Medulla oblongata (tissue), 1 donor: Measurements from ENCODE around the gene RAB11FIP3.
"Not testable (repeated sequence)": the region's sequence is repeated elsewhere in the genome, so short reads cannot be mapped to it uniquely, and the experiment has no call there.

Source experiments
- DNase-seq: peaks from one replicate; pipeline ENCODE4 v3.0.0-alpha.2; 2015; ENCODE audit errors: extremely low spot score

Gene RAB11FIP3, protein sequence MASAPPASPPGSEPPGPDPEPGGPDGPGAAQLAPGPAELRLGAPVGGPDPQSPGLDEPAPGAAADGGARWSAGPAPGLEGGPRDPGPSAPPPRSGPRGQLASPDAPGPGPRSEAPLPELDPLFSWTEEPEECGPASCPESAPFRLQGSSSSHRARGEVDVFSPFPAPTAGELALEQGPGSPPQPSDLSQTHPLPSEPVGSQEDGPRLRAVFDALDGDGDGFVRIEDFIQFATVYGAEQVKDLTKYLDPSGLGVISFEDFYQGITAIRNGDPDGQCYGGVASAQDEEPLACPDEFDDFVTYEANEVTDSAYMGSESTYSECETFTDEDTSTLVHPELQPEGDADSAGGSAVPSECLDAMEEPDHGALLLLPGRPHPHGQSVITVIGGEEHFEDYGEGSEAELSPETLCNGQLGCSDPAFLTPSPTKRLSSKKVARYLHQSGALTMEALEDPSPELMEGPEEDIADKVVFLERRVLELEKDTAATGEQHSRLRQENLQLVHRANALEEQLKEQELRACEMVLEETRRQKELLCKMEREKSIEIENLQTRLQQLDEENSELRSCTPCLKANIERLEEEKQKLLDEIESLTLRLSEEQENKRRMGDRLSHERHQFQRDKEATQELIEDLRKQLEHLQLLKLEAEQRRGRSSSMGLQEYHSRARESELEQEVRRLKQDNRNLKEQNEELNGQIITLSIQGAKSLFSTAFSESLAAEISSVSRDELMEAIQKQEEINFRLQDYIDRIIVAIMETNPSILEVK

DNA sequence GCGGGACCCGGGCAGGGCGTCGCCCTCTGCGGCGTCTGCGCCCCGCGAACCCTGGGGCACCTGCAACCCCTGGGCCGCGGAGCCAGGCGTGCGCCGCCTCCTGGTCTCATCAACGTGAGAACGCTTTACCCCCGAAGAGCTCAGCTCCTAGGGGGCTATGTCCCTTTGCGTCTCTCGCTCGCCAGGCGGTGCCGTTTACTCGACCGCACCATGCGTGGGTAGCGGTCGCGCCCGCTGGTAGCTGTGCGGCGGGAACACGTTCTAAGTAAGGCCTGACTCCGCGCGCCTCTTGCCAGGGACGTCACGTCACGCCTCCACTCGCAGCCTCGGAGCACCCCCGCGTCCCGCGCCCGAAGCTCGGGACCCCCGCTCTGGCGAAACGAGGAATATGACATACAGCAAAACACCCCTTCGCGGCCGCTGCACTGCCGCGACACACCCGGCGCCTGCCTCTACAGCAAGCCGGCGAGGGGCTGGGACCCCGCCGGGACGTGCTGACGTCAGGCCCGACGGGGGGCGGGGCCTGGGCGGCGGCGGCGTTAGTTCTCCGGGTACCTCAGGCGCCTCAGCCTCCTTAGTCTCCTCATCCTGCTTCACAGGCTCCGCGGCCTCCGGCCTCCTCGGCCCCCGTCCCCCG lies at the start of gene RAB11FIP3:
Gene RAB11FIP3 (plus strand): TSS at position 568 of the 637 bp plus-strand sequence. CDS start 358 bp downstream, outside the sequence.
- DNase-seq, result peak; percentile 79

DNA sequence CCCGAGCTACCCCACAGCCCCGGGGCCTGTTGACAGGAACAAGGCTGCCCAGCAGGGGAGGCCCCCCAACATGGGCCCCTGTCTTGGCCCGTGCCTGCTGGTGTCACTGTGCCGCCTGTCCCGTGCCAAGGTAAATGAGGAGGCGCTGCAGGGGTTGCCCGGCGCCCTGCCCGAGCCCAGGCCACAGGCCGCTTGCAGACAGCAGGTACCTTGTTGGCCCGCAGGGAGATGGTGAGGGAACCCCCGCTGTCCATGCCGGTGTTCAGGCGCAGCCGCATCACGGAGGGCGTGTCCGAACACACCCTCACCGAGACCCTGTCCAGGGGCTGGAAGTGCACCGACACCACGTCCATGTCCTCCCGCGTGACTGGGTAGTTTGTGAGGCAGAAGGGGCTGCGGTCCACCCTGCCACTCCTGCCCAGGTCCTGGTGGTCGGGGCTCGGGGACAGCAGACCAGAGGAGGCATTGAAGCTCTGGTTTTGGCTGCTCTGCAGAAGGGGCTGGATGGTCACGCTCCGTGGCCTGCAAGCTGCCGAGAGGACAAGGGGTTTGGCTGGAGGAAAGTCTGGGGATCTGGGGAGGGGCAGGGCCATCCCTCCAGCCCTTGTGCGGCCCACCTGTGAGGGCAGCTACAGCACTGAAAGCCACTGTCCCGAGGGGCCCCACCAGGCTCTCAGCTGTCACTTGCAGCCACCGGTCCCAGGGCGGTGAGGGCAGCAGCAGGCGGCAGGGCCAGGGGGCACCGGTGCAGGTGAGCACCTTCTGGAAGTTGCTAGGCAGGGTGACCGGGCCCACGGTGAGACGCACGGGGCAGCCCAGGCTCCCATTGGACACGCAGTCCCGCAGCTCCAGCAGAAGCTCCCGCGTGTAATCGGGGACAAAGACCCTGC lies 49.3 kb upstream of the RAB11FIP3 start:
- DNase-seq, result no peak

GRCh38 chr16:376817-377418 lies 48.5 kb upstream of the RAB11FIP3 start:
- DNase-seq, result no peak

- no peak for DNase-seq
Observed at GRCh38 chr16:377419-377951, 48.0 kb upstream of the RAB11FIP3 start.

DNA sequence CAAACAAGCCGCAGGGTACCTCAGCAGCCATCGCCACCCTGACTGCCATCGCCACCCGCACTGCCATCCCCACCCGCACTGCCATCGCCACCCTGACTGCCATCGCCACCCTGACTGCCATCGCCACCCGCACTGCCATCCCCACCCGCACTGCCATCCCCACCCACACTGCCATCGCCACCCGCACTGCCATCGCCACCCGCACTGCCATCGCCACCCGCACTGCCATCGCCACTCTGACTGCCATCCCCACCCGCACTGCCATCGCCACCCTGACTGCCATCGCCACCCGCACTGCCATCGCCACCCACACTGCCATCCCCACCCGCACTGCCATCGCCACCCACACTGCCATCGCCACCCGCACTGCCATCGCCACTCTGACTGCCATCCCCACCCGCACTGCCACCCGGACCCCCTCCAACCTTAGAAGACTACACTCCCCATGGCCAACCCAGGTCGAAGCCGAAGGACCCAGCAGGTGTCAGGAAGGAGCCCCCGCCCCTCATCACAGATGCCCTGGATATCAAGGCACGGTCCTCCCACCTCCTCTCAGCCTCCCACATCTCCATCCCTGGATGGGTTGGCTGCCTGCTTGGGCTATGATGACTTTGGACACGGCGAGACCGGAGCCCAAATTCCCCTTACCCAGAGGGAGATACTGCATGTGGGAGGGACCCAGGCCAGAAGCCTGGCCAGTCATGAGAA lies 47.2 kb upstream of the RAB11FIP3 start:
- DNase-seq, result not testable (repeated sequence)

GRCh38 chr16:378821-379182 lies 46.6 kb upstream of the RAB11FIP3 start:
- DNase-seq, result no peak

GRCh38 chr16:379183-379960 lies 46.1 kb upstream of the RAB11FIP3 start:
- no peak for DNase-seq

DNA sequence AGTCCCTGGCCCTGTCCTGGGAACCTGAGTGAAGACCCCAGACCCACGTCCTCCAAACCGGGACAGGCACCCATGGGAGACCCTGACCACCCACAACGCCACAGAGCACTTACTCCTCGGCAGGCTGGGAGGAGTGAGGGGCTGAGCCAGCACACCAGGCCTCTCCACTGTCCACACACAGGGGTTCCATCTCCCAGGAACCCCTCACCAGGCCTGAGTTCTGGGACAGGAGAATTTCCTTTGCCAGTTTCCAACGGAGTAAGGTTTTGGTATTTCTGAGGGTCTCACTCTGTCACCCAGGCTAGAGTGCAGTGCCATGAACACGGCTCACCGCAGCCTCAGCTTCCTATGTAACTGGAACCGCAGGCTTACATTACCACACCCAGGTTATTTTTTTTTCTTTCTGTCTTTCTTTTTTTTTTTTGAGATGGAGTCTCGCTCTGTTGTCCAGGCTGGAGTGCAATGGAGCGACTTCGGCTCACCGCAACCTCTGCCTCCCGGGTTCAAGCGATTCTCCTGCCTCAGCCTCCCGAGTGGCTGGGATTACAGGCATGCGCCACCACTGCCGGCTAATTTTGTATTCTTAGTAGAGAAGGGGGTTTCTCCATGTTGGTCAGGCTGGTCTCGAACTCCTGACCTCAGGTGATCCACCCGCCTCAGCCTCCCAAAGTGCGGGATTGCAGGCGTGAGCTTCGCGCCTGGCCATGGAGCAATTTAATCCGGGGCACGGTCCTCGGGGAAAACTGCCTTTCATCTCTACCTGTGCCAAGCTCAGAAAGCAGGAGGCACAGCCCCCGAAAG lies 45.3 kb upstream of the RAB11FIP3 start:
- DNase-seq, result no peak

- no peak for DNase-seq
Observed at GRCh38 chr16:380762-381011, 44.8 kb upstream of the RAB11FIP3 start.

DNA sequence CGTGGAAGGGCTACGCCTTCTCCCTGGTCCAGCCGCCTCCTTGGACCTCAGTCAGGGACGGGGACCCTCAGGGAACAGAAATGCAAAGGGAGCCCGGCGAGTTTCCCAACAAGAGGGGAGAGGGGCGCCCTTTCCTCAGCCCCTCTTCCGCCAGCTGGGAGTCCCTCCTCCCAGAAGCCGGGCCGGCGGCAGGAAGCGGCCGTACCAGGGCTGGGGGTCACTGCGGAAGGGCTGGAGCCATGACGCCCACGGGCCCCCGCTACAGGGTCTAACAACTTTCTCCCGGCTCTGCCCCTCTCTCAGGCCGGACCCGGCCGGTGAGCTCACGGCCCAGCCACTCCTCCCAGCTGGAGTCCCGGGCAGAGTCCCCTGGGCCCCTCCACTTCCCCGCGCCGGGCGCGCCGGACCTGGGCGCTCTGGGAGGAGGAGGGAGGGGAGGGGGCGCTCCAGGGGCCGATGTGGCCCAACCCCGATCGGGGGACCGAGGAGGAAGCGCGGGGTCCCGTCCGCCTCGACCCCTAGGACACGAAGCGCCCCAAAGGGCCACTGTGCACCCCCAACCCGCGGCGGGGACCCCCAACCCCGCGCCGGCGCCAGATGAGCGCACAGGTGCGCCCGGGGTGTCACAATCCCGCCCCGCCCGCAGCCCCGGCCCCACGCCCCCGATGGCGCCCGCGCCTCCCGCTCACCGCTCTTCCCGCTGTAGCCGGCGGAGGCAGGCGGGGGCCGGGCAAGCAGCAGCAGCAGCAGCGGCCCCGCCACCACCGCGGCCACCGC lies 44.2 kb upstream of the RAB11FIP3 start:
- DNase-seq, result peak; percentile 10

- DNase-seq, result peak; percentile 76
Observed at GRCh38 chr16:381789-382717, 43.4 kb upstream of the RAB11FIP3 start, which contains the start of gene PGAP6. TSS of gene PGAP6 (minus strand) at chr16:381978. CDS start at chr16:381821, 157 bp downstream.

- no peak for DNase-seq
Observed at GRCh38 chr16:383326-384051, 42.0 kb upstream of the RAB11FIP3 start.

- peak; percentile 86 for DNase-seq
Observed at GRCh38 chr16:386641-387156, 38.8 kb upstream of the RAB11FIP3 start.

GRCh38 chr16:387761-388666 lies 37.4 kb upstream of the RAB11FIP3 start:
- DNase-seq, result peak; percentile 33

DNA sequence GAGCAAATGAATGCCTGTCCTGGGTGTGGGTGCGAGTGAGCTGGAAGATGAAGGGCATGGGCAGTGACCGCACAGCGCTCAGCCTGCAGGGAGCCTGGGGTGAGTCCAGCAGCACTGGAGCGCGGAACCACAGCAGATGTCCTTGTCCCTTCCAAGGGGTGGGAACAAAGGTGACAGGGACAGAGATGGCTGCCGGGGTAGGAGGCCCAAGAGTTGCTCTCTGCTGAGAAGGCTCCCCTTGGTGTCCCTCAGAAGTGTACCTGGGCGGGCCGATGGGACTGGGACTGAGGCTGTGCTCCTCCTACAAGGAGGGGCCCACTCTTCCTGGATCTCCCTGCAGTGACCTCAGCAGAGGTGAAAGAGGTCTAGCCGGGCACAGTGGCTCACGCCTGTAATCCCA lies 36.1 kb upstream of the RAB11FIP3 start:
- DNase-seq, result no peak
